GDM1 (cell line): ENCODE measurements around the gene CREB3L1.
"Not testable (repeated sequence)": the region's sequence is repeated elsewhere in the genome, so short reads cannot be mapped to it uniquely, and the experiment has no call there.

Source experiments
- DNase-seq: peaks from one replicate; lab custom pipeline; 2025; lab: John Stamatoyannopoulos, UW

CREB3L1 gene

GRCh38 chr11:46295312-46296058 is 18.0 kb downstream of the CREB3L1 start:
- DNase-seq: peak; percentile 64

GRCh38 chr11:46296059-46296527 is 18.6 kb downstream of the CREB3L1 start:
- DNase-seq: no peak

DNA sequence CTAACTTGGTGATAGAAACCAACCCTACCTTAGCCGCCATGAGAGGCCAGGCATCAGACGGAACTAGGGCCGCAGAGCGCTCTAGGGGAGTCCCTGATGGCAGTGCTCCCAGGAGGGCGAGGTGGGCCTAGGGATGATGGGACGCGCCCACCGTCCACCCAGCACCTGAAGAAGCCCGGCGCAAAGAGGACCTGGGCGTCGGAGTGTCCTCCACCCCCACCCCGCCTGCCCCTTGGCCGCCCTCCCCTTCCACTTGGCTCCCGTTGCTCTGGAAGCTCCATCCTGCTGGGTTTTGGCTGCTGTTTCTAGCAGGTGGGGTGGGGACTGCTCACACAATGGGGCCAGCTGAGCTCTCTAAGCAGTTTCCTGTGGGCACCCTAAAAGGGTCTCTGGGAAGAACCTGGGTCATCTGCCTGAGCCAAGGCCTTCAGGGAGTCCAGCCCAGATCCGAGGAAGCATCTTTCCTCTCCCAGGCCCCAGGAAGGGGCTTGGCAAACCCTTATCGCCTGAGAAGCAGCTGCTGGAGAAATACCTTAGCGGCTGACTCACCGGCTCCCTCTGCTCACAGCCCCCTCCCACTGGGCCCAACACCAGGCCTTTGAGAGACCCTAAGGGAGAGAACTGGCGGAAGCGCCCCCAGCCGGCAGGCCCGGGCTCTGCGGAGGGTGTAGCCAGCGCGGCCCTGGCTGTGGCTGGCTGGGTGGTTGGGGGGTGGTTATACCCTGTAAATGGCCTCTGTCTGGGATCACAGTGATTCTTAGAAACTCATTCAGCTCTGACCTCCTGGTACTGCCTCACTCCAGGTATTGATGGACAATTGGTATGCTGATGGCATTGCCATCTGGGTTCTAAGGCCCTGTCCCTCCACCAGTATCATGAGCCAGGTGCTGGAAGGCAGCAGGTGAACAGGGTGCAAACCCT is 19.3 kb downstream of the CREB3L1 start:
- DNase-seq: no peak

DNA sequence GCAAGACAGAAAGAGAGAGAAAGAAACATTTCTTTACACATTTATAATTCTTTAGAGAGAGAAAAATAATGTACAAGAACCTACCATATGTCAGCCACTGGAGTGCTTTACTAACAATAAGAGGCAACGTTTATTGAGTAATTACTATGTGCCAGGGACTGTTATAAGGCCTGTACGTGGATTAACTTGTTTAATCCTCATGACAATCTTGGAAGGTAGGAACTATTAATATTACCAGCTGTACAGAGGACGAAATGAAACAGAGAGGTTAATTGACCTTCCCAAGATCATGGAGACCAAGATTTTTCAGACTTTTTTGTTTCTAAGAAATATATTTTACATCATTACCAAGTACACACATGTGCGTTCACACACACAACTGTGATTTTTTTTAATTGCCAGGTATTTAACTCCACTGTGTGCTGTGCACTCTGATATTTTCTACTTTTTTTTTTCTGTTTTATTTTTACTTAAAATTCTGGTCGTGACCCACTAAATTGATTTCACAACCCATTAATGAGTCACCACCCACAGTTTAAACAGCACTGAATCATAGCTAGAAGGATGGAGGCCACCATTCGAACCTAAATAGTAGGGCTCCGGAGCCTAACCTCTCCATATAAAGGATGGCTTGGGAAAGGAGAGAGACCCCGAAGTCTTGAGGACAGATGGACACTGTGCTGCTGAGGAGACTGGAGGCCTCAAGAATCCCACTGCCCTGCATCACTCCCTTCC is 21.4 kb downstream of the CREB3L1 start:
- DNase-seq: no peak

GRCh38 chr11:46299451-46299961 is 22.0 kb downstream of the CREB3L1 start:
- no peak for DNase-seq

- no peak for DNase-seq
Measured at GRCh38 chr11:46300270-46300669, 22.8 kb downstream of the CREB3L1 start.

GRCh38 chr11:46302866-46303265 is 25.4 kb downstream of the CREB3L1 start:
- no peak for DNase-seq

DNA sequence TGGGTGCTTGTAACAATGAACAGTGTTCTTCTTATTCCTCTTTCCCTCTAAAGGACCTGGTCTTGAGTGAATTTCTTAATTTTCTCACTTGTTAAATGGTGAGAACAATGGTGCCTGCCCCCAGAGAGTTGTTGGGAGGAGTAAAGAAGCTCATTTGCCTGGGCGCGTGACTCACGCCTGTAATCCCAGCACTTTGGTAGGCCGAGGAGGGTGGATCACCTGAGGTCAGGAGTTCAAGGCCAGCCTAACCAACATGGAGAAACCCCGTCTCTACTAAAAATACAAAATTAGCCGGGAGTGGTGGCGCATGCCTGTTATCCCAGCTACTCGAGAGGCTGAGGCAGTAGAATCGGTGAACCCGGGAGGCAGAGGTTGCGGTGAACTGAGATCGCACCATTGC is 26.6 kb downstream of the CREB3L1 start:
- not testable (repeated sequence) for DNase-seq

DNA sequence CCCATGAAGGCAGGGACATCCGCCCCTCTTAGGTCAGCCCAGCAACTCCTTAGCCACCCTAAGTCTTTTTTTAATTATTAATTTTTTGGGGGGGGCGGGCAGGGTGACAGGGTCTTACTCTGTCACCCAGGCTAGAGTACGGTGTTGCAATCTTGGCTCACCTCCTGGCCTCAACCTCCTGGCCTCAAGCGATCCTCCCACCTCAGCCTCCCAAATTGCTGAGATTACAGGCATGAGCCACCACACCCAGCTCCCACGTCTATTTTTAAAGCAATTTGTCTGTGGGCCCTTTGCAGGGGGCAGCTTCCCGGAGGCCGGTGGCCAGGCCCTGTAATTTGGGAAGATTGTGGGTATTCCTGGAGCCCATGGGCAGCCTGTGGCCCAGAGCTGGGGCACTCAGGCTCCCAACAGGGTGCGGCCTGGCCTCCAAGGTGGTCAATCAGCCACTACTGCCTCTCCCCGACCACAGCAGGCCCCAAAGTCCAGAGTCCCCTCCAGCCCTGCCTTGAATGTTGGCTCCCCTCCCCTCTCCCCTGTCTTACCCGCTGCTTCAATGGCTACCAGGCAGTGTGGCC is 27.2 kb downstream of the CREB3L1 start:
- no peak for DNase-seq

- no peak for DNase-seq
Measured at GRCh38 chr11:46305295-46305694, 27.8 kb downstream of the CREB3L1 start.

DNA sequence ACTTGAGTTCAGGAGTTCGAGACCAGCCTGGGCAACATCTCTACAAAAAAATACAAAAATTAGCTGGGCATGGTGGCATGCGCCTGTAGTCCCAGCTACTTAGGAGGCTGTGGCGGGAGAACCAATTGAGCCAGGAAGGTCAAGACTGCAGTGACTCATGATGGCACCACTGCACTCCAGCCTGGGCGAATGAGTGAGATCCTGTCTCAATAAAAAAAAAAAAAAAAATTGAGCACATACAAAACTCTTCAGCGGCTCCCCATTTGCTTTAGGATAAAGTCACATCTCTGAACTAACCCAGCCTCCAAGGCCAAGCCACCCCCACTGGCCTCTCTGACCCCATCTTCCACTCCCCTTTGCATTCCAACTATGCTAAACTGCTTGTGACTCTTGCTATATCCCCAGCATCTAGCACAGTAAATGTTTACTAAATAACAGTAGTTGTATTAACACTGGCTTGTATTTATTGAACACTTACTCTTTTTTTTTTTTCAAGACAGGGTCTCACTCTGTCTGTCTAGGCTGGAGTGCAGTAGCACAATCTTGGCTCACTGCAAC is 28.9 kb downstream of the CREB3L1 start:
- DNase-seq: no peak

DNA sequence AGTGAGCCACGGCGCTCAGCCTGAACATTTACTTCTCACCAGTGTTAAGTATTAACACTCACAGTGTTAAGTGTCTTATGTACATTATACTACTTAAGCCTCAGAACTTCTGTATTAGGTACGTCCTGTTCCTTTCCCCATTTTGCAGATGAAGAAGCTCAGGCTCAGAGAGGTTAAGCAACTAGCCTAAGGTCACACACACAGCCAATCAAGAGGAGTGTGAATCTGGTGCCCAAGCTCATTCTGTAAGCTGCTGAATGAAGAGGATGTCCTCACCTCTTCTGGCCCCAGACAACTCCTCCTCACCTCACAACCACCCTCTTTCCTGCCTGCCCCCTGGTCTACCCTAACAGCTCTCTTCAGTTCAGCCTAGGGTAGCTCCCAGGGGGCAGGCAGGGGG is 29.9 kb downstream of the CREB3L1 start:
- no peak for DNase-seq

GRCh38 chr11:46307785-46308341 is 30.4 kb downstream of the CREB3L1 start:
- no peak for DNase-seq

DNA sequence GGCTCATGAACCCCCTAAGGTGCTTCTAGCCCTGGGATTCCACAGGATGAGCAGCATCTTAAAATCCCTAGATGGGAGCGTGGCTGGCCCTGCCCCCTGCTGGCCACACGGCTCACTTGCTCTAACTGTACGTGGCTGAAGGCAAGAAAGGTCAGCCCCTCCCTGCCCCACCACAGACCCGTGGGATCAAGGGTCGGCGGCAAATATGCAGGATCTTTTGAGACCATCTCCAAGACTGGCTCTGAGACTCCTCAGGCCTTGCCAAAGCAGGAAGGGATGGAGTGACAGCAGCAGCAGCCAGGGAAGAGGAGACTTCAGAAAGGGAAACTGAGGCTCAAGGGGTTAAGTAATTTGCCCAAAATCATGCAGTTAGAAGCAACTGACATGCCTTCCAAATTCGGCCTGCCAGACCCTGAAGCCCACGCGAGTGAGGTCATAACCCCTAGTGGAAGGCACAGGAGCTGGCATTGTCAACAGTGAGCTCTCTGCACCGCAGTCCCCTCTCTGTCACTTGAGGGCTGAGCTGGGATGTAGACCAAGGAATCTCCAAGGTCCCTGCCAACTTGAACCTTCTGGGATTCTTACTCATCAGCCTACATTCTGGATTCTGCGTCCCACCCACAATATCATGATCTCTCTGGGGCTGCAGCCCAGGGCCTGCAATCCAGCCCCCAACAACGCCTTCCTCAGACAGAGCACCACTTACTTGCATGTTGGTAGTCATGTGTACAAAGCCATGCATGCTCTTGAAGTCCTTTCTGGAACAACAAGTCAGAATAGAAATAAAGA is 31.4 kb downstream of the CREB3L1 start:
- peak; percentile 43 for DNase-seq

DNA sequence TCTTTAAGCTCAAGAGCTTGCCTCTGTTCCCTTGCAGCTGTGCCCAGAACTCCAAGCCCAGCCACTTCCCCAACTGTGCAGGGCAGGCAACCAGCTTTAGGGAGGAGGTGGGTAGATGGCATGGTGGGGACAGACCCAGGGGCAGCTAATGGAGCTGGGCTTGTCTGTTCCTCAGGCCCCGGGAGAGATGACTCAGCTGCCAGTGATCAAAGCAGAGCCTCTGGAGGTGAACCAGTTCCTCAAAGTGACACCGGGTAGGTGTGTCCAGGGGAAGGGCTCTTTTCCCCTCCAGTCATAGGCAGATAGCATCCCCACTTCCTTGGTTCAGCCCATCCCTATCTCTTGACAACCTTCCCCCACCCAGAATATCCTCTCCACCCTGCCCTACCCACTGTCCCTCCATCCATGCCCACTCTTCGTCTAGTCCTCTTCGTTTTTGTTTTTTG is 32.4 kb downstream of the CREB3L1 start:
- peak; percentile 45 for DNase-seq

DNA sequence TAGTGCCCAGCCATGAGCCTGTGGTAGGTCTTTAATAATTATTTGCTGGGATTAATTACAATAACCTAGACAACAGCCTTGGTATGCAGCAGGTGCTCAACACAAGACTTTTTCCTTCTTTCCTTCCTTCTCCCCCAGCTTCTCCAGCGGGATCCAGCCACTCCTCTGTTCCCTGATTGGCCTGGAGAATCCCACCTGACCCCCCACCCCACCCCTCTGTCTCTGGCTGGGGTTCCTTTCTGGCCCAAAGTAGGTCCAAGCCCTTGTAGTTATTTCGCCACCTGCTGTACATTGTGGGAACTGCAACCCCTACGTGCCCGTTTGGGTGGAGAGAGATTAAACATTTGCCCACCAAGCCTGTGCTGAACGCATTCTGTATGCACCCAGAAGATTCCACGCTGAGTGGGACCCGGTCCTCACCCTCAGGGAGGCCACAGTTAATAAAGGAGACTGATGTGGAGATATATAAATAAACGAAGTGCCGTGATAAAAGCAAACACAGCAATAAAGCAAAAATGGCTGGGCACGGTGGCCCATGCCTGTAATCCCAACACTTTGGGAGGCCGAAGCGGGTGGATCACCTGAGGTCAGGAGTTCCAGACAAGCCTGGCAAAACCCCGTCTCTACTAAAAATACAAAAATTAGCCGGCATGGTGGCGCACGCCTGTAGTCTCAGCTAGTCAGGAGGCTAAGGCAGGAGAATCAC is 37.7 kb downstream of the CREB3L1 start:
- peak; percentile 67 for DNase-seq

DNA sequence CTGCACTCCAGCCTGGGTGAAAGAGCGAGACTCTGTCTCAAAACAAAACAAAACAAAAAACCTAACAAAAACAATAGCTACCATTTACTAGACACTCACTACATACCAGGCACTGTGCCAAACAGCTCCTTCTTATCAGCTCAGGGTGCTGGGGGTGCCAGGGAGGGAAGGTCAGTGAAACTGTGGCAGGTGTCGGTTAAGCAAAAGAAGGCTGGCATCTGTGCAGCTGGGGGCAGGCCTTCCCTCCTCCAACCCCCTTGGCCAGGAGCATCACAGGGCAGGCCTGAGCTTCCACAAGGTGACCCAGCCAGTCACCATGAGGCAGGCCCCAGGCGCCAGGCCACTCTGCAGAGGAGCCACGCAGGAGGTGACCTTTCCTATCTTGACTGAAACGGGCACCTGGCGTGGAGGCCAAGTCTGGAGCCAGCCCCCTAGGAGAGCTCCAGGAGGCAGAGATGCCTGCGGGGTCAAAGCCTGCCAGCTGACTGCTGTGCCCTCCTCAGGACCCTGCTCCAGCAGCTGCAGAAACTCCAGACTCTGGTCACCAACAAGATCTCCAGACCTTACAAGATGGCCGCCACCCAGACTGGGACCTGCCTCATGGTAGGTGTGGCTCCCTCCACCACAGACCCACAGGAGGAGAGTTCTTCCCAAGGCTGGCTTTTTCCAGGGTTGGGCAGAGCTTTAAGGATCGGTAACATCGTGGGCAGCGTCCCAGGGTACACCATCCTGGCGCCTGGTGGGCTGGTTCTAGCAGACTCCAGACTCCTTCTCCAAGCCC is 38.5 kb downstream of the CREB3L1 start:
- no peak for DNase-seq

- DNase-seq: no peak
Measured at GRCh38 chr11:46319074-46319453, 41.6 kb downstream of the CREB3L1 start.

DNA sequence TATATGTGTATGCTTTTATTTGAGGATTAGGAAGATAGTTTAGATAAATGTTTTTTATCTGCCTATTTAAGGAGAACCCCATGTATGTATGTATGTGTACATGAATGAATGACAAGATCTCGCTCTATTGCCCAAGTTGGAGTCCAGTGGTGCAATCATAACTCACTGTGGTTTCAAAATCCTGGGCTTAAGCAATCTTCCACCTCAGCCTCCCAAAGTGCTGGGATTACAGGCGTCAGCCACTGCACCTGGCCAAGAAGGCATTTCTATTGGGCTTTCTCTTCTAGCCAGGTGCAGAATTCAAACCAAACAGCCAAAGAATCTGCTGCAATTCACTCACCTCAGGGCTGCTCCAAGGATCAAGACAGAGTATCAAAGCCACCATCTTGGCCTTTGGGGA is 44.3 kb downstream of the CREB3L1 start:
- DNase-seq: no peak
